TTC549 (cell line): ENCODE results near the gene TRPC4AP.

Experiments
- FAIRE-seq: peaks from 2 replicates; lab custom pipeline; 2012; peaks lifted over from hg19 to GRCh38; lab: Jason Lieb, UNC

TRPC4AP gene

GRCh38 chr20:35013421-35014411 lies 78.9 kb downstream of the TRPC4AP start:
- no peak for FAIRE-seq

- FAIRE-seq, result no peak
Measured at GRCh38 chr20:35012227-35013069, 80.2 kb downstream of the TRPC4AP start.

- FAIRE-seq, result no peak
Measured at GRCh38 chr20:35011589-35012226, 80.9 kb downstream of the TRPC4AP start.

GRCh38 chr20:35010405-35011192 lies 82.0 kb downstream of the TRPC4AP start:
- no peak for FAIRE-seq

- no peak for FAIRE-seq
Measured at GRCh38 chr20:35009665-35010328, 82.8 kb downstream of the TRPC4AP start.

- no peak for FAIRE-seq
Measured at GRCh38 chr20:35008411-35009342, 83.9 kb downstream of the TRPC4AP start.

- FAIRE-seq, result no peak
Measured at GRCh38 chr20:35007891-35008290, 84.7 kb downstream of the TRPC4AP start.

GRCh38 chr20:35007413-35007812 lies 85.2 kb downstream of the TRPC4AP start:
- no peak for FAIRE-seq

GRCh38 chr20:35006531-35006971 lies 86.1 kb downstream of the TRPC4AP start:
- no peak for FAIRE-seq

- no peak for FAIRE-seq
Measured at GRCh38 chr20:35006009-35006408, 86.6 kb downstream of the TRPC4AP start.

GRCh38 chr20:35005463-35005961 lies 87.1 kb downstream of the TRPC4AP start:
- no peak for FAIRE-seq

- FAIRE-seq, result no peak
Measured at GRCh38 chr20:35004749-35005462, 87.7 kb downstream of the TRPC4AP start.

GRCh38 chr20:35004051-35004725 lies 88.4 kb downstream of the TRPC4AP start:
- no peak for FAIRE-seq

- no peak for FAIRE-seq
Measured at GRCh38 chr20:35003211-35004031, 89.2 kb downstream of the TRPC4AP start.

- FAIRE-seq, result no peak
Measured at GRCh38 chr20:35002426-35003210, 90.0 kb downstream of the TRPC4AP start.

- FAIRE-seq, result no peak
Measured at GRCh38 chr20:35001596-35002362, 90.8 kb downstream of the TRPC4AP start.
